Neural cell (in vitro differentiated cells): Measurements from ENCODE around the gene HIC1. TPM values are rescaled to one million over a fixed set of nuclear protein-coding genes. Genes with fewer than 3 reads are reported as not detected.

Experiments used
- H2AFZ ChIP-seq: fragments of 200-600, 300-800 bp; sonication (generic), shearing (Covaris generic); 2 replicates; pipeline ENCODE4 v1.6.0; 2014; ENCODE audit warnings: low read depth, mild to moderate bottlenecking, antibody characterized with exemption, low read length, moderate library complexity
- H3F3A ChIP-seq: fragments of 200-600 bp; shearing (Covaris generic); 2 replicates; pipeline ENCODE4 v1.6.1; 2016; ENCODE audit warnings: mild to moderate bottlenecking, moderate library complexity, mixed read lengths, antibody characterized with exemption, low read length; ENCODE audit not compliant: insufficient read depth, poor library complexity, severe bottlenecking
- H3K27ac ChIP-seq: fragments of 200-600, 300-800 bp; sonication (generic), shearing (Covaris generic); 2 replicates; pipeline ENCODE4 v1.5.1; 2014; ENCODE audit warnings: mild to moderate bottlenecking, low read length, moderate library complexity
- H3K27me3 ChIP-seq: fragments of 300-800, 200-600 bp; sonication (generic), shearing (Covaris generic); 2 replicates; pipeline ENCODE4 v1.6.0; 2014; ENCODE audit warnings: mild to moderate bottlenecking, low read depth, low read length, moderate library complexity; ENCODE audit not compliant: insufficient read depth
- H3K36me3 ChIP-seq: fragments of 300-800, 200-600 bp; sonication (generic), shearing (Covaris generic); 2 replicates; pipeline ENCODE4 v1.5.1; 2014; ENCODE audit warnings: mild to moderate bottlenecking, antibody characterized with exemption, low read length, moderate library complexity; ENCODE audit not compliant: insufficient read depth
- H3K4me2 ChIP-seq: fragments of 300-800, 200-600 bp; sonication (generic), shearing (Covaris generic); 2 replicates; pipeline ENCODE4 v1.6.0; 2014; ENCODE audit warnings: mild to moderate bottlenecking, low read length
- H3K4me3 ChIP-seq: fragments of 300-800, 200-600 bp; sonication (generic), shearing (Covaris generic); 2 replicates; pipeline ENCODE4 v1.5.1; 2014; ENCODE audit warnings: mild to moderate bottlenecking, low read length, moderate library complexity
- H3K79me2 ChIP-seq: fragments of 200-600 bp; shearing (Covaris generic); replicated peaks from 2 replicates; pipeline ENCODE4 v1.6.0; 2014; ENCODE audit warnings: mild to moderate bottlenecking, low read length, moderate library complexity; ENCODE audit not compliant: insufficient read depth
- H3K9ac ChIP-seq: fragments of 300-800, 200-600 bp; sonication (generic), shearing (Covaris generic); 2 replicates; pipeline ENCODE4 v1.6.1; 2016; ENCODE audit warnings: mild to moderate bottlenecking, low read length, mixed read lengths
- H3K9me2 ChIP-seq: fragments of 200-600 bp; shearing (Covaris generic); 2 replicates; pipeline ENCODE4 v1.6.1; 2016; ENCODE audit warnings: mild to moderate bottlenecking, low read length, mixed read lengths; ENCODE audit not compliant: insufficient read depth
- H3K9me3 ChIP-seq: fragments of 200-600, 300-800 bp; sonication (generic), shearing (Covaris generic); 2 replicates; pipeline ENCODE4 v1.6.1; 2016; ENCODE audit warnings: mild to moderate bottlenecking, mixed run types, low read length, moderate library complexity, mixed read lengths
- H4K20me1 ChIP-seq: fragments of 200-600 bp; shearing (Covaris generic); 2 replicates; pipeline ENCODE4 v1.6.1; 2016; ENCODE audit warnings: mild to moderate bottlenecking, mixed run types; ENCODE audit not compliant: insufficient read depth
- CTCF ChIP-seq: fragments of 450-650 bp; IDR thresholded peaks from 2 replicates; pipeline ENCODE4 v1.5.1; 2014; ENCODE audit warnings: antibody characterized with exemption, mild to moderate bottlenecking, moderate library complexity; ENCODE audit not compliant: poor library complexity, severe bottlenecking
- EP300 ChIP-seq: fragments of 450-650 bp; conservative IDR thresholded peaks from 2 replicates; pipeline ENCODE4 v1.6.1; 2014; ENCODE audit warnings: antibody characterized with exemption, mild to moderate bottlenecking, moderate library complexity; ENCODE audit not compliant: poor library complexity, severe bottlenecking
- EZH2 ChIP-seq: fragments of 200-600, 300-800 bp; shearing (Covaris generic), sonication (generic); IDR thresholded peaks from 2 replicates; pipeline ENCODE4 v1.6.1; 2014; ENCODE audit warnings: antibody characterized with exemption, low read length, borderline replicate concordance, mild to moderate bottlenecking; ENCODE audit not compliant: insufficient read depth, poor library complexity, severe bottlenecking
- MXI1 ChIP-seq: fragments of 450-650 bp; conservative IDR thresholded peaks from 2 replicates; pipeline ENCODE4 v1.6.1; 2014; ENCODE audit warnings: antibody characterized with exemption, mild to moderate bottlenecking; ENCODE audit not compliant: poor library complexity, severe bottlenecking
- POLR2AphosphoS5 ChIP-seq: IDR thresholded peaks from 2 replicates; pipeline ENCODE4 v1.6.1; 2012
- RAD21 ChIP-seq: fragments of 450-650 bp; conservative IDR thresholded peaks from 2 replicates; pipeline ENCODE4 v1.6.1; 2014; ENCODE audit warnings: antibody characterized with exemption, mild to moderate bottlenecking, moderate library complexity
- REST ChIP-seq: IDR thresholded peaks from 2 replicates; pipeline ENCODE4 v1.6.1; 2012; ENCODE audit warnings: borderline replicate concordance
- SMC3 ChIP-seq: fragments of 450-650 bp; conservative IDR thresholded peaks from 2 replicates; pipeline ENCODE4 v1.6.1; 2014; ENCODE audit warnings: antibody characterized with exemption, mild to moderate bottlenecking, moderate library complexity; ENCODE audit not compliant: poor library complexity
- TAF1 ChIP-seq: IDR thresholded peaks from 2 replicates; pipeline ENCODE4 v1.6.1; 2012; ENCODE audit warnings: low read depth
- polyA plus RNA-seq: library from polyadenylated mRNA; depleted of rRNA; stranded (reverse); fragments of >200 nt; gene quantifications from 2 replicates; pipeline ENCODE4 v1.2.3, GENCODE V29; 2014

The HIC1 gene
- polyA plus RNA-seq, 1 donor from 2014 or later: 2.8 TPM

- Histone ChIP-seq H3K36me3 (no peaks in the 10 kb centered on the region), H3K9me2 (no peaks in the 10 kb centered on the region), H4K20me1 (no peaks in the 10 kb centered on the region), H3K27ac (no peak overlapping the region), H3K9me3 (no peaks in the 10 kb centered on the region), H2AFZ (no peak overlapping the region), H3K9ac (no peak overlapping the region), H3F3A (no peaks in the 10 kb centered on the region), H3K4me3 (no peak overlapping the region), H3K79me2 (no peaks in the 10 kb centered on the region), H3K27me3 (no peaks in the 10 kb centered on the region), H3K4me2 (no peak overlapping the region)
- TF ChIP-seq CTCF: no peak
- TF ChIP-seq TAF1: no peak
- TF ChIP-seq POLR2AphosphoS5: no peak
- TF ChIP-seq SMC3: no peak
- no peak for TF ChIP-seq REST
- no peak for TF ChIP-seq MXI1
- no peak for TF ChIP-seq EZH2
- TF ChIP-seq RAD21: no peak
- TF ChIP-seq EP300: no peak
Observed at GRCh38 chr17:2095536-2095910, 40.6 kb downstream of the HIC1 start.

- no peak overlapping the region for H3K4me3 ChIP-seq
- TF ChIP-seq TAF1: no peak
- no peak for TF ChIP-seq CTCF
- no peak for TF ChIP-seq SMC3
- H3K9me2 ChIP-seq: no peaks in the 10 kb centered on the region
- H3K4me2 ChIP-seq: no peak overlapping the region
- H3K36me3 ChIP-seq: no peaks in the 10 kb centered on the region
- no peak overlapping the region for H3K27ac ChIP-seq
- H3K27me3 ChIP-seq: no peaks in the 10 kb centered on the region
- no peaks in the 10 kb centered on the region for H4K20me1 ChIP-seq
- no peaks in the 10 kb centered on the region for H3K9me3 ChIP-seq
- no peaks in the 10 kb centered on the region for H3K79me2 ChIP-seq
- no peaks in the 10 kb centered on the region for H3F3A ChIP-seq
- H2AFZ ChIP-seq: no peak overlapping the region
- H3K9ac ChIP-seq: no peak overlapping the region
Observed at GRCh38 chr17:2101448-2102257, 46.8 kb downstream of the HIC1 start.
